ENCODE results near the gene RERE.
"Not testable (repeated sequence)": the region's sequence is repeated elsewhere in the genome, so short reads cannot be mapped to it uniquely, and the experiment has no call there.

The RERE gene

DNA sequence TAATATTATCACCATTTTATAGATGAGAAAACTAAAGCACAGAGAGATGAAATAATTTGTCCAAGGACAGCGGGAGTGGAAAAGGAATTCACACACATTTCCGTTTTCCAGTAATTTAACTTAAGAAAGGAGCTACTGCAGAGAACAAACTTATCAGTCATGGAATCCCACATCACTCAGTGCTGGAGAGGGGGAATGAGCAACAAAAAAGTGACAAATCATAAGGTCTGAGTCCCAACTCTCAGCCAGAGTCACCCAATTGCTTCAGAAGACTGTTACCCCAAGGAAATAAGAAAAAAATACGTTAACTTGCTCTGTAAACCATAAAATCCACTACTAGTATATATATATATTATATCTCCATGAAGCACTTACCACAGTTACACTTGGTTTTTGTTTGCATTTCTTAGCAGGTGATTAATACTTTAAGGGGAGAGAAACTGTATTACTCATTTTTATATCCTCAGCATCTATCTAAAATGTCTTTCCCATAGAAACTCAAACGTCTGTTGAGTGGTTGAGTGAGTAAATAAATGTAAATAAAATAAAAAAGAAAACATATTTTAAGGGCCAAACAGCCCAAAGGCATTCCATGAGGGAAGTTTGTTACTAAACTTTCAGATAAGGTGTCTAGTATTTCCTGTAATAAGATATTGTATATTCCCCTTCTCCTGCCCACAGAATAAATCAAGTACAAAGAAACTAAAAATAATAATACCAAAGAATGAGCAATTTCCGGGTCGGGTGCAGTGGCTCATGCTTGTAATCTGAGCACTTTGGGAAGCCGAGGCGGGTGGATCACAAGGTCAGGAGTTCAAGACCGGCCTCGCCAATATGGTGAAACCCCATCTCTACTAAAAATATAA lies 422.8 kb downstream of the RERE start:
- no peak for DNase-seq

GRCh38 chr1:8392522-8392921 lies 424.9 kb downstream of the RERE start:
- no peak for DNase-seq

- DNase-seq = no peak
Measured at GRCh38 chr1:8390707-8391106, 426.7 kb downstream of the RERE start.

- no peak for DNase-seq
Measured at GRCh38 chr1:8389958-8390535, 427.4 kb downstream of the RERE start.

GRCh38 chr1:8388732-8389562 lies 428.5 kb downstream of the RERE start:
- no peak for DNase-seq

DNA sequence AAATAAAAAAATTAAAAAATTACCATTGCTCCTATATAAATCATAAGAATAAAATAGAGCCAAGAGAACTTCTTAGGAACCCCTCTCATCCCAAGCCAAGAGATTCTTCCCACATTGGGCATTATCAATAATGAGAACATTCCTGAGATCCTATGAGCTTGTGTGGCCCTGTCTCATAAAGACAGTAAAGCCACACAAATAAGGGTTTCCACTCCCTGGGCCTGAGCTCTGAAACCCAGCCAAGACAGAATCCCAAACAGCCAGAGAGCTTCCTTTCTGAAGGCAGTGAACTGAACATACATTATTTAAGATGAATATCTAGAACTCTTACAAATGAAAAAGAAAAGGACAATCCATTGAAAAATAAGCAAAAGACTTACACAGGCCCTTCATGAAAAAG lies 431.2 kb downstream of the RERE start:
- DNase-seq = no peak

- no peak for DNase-seq
Measured at GRCh38 chr1:8384577-8384976, 432.9 kb downstream of the RERE start.

DNA sequence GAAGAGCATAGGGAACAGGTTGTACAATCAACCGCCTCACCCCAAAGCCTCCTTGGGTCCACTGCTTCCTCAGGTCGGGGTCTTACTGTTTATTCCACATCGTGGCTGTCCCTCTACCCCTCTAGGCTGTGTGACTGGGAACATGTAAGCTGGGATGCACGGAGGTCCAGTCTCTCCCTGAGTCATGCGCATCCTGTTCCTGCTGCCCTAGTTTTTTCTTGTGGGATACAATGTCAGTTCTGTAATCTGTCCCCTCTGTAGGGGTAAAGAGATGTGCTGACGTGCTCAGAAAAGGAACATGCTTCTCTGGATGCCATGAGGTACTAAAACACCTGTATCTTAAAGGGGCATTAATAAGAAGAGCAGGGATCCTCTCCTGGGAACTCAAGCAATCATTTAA lies 433.4 kb downstream of the RERE start:
- DNase-seq = no peak

DNA sequence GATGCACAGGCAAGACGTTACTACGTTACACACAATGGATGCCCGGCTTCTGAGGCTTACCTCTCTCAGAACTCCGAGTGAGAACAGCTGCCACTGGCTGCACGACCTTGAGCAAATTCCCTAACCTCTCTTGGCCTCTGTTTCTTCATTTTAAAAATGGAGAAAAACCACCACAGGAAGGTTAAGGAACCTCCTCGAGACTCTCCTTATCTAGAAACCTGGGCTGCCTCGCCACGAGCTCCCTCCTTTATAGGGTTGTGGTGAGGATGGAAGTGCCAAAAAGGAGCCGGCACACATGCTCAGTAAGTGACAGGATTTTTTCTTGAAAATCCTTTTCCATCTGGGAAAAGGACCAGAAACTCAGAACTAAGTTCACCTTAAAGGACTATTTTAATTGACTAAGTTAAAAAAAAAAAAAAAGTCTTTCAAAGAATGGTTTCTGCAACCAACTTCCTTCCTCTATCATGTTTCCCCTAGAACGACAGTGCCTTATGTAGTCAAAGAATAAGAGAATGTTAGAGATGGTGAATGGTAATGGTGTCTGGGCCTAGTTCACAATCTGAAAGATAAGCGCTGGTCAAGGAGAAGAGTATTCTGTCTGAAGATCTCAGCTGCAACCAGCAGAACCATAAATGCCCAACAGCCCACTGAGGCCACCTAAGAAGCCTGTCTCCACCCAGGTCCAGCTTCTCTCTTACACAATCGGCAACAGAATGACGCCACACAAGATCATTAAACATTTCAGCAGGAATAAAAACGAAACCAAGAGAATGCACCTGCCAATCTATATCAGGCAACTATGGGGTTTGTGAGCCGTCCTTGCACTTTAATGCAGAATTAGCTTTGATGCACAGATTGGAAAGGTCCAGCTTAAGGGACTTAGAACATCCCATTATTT lies 434.6 kb downstream of the RERE start:
- no peak for DNase-seq

GRCh38 chr1:8382051-8382505 lies 435.4 kb downstream of the RERE start:
- DNase-seq = peak; percentile 53 to 61

DNA sequence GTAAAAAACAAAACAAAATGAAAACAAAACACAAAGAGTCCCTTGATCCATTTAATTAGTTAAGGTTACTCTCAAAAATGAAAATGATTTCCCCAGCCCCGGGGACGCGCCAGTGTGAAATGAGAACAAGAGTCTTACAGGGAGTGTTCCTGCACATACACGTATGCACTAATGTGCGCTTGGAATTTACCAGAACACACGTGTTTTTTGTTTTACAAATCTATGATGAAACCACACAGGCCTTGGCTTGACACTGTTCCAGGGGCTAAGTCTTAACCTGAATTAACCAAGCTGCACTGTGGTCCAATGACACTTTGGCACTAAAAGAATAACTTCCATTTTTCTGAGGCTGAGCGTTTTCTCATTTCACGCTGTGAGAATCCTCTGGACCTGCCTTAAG lies 435.8 kb downstream of the RERE start:
- DNase-seq = no peak

GRCh38 chr1:8380310-8380709 lies 437.1 kb downstream of the RERE start:
- DNase-seq = not testable (repeated sequence)

- DNase-seq = no peak
Measured at GRCh38 chr1:8379513-8380186, 437.8 kb downstream of the RERE start.

- no peak for DNase-seq
Measured at GRCh38 chr1:8378981-8379470, 438.4 kb downstream of the RERE start.

- DNase-seq = no peak
Measured at GRCh38 chr1:8378178-8378577, 439.3 kb downstream of the RERE start.

DNA sequence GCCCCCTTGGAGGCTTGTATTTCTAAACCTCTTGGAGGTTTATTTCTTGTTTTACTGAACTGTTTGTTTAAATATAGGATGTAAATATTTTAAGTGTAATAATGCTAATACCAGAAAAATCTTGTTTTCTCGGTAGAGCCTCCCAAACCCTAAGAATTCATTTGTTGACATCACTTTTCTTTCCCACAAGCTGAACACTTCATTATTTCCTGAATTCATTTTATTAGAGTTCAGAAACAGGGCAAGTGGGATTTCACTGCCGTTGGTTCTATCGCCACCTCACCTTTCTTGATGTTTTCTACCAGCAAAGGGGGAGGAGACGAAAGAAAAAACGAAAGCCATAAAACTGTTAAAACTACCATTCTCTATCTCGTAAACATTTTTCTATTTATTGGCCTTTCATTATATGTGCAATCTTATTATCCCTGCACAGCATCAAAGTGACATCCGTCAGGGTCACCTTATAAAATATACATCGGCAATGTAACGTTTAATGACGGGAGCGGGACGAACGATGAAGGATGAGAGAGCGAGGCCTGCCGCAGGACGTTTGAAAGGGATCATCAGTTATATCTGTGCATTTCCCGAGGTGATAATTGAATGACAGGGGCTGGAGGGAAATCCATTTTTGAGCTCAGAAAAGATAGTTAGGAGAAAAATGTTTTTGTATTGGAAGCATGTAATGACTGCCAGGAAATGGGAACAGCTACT lies 440.0 kb downstream of the RERE start:
- no peak for DNase-seq

GRCh38 chr1:8376358-8376840 lies 441.0 kb downstream of the RERE start:
- no peak for DNase-seq

- DNase-seq = no peak
Measured at GRCh38 chr1:8374812-8375211, 442.6 kb downstream of the RERE start.

DNA sequence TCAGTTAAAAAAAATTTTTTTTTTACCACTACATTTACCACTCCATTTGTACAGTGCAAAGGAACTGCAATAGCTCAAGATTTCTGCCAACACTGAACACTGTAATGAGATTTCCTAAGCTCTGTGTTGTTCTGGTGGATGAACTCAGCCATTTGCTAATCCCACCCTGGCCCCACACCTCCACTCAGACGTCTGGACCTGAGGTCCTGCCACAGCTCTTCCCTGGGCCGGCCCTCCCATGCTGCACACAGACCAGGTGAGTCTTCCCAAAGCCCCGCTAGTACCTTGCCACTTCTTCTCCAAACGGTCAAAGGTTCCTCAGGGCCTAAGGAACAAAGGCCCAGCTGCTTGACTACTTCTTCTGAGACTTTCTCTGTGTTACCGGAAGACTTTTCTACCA lies 443.1 kb downstream of the RERE start:
- no peak for DNase-seq

DNA sequence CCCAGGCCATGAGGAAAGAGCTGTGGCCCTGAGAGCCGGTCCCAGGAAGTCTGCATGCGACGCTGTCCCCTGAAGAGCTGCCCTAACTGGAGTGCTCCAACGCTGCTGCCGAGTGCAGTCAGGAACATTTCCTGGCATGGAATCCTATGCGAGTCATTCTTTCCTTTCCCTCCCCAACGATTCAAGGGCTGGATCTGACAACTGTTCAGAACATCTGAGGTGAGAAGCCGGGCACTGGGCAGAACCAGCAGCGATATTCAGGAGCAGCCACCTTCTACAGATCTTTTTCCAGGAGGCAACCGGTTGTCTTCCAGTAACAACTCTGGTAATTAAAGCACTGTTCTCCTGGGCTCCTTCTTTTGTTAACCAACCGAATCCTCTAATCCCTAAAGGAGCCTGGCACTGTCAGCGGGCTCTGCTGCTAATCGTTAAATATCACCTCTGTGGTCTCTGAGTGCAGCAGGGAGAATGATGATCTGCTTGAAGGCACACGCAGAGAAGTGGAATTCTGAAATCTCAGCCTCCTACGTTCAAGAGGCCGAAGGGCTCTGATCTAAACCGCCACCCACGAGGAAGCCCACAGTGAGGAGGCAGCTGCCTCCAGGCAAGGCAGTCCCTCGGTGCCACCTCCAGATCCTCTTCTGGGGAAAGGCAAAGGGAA lies 443.7 kb downstream of the RERE start:
- peak in 1 of 2 donors; percentile 65 for DNase-seq
